Head of caudate nucleus (tissue), 42 donors: ENCODE results near the gene RGS18.
"Not testable (repeated sequence)": the region's sequence is repeated elsewhere in the genome, so short reads cannot be mapped to it uniquely, and the experiment has no call there.

Source experiments
- DNase-seq, 42 donors: peaks; one replicate each; pipeline versions ENCODE4 v3.0.0 to v3.0.0-alpha.2; 2020 to 2021; ENCODE audit warnings: mixed read lengths in 7 of 42
- intact Hi-C: fragments of 100-400 bp; cut with DNase I; formaldehyde crosslinking; loops from one replicate; pipeline ENCODE4 v1.15.0; 2022

RGS18 gene

GRCh38 chr1:192158181-192158580 lies at the start of gene RGS18:
RGS18 (plus strand) TSS chr1:192158462; CDS start chr1:192158638, 176 bp downstream.
- peak in 3 of 42 donors; percentile 2 to 24 (median 4) for DNase-seq
- intact Hi-C loops: no loop called here

- intact Hi-C loops: no loop called here
- no peak for DNase-seq
These were observed 48.7 kb upstream of the RGS18 start for GRCh38 chr1:192109576-192109975.

GRCh38 chr1:192115000-192115399 lies 43.3 kb upstream of the RGS18 start:
- intact Hi-C loops: no loop called here
- no peak for DNase-seq

- DNase-seq: no peak
- intact Hi-C loops: no loop called here
These were observed 39.3 kb upstream of the RGS18 start for GRCh38 chr1:192118881-192119405.

- no peak for DNase-seq
- intact Hi-C loops: no loop called here
These were observed 38.6 kb upstream of the RGS18 start for GRCh38 chr1:192119701-192120100.

GRCh38 chr1:192122668-192123067 lies 35.6 kb upstream of the RGS18 start:
- intact Hi-C loops: no loop called here
- DNase-seq: no peak

GRCh38 chr1:192123212-192123611 lies 35.0 kb upstream of the RGS18 start:
- no peak for DNase-seq
- intact Hi-C loops: no loop called here

- DNase-seq: no peak
- intact Hi-C loops: no loop called here
These were observed 32.1 kb upstream of the RGS18 start for GRCh38 chr1:192126030-192126619.

- DNase-seq: no peak
- intact Hi-C loops: no loop called here
These were observed 28.1 kb upstream of the RGS18 start for GRCh38 chr1:192130175-192130574.

- DNase-seq, intact Hi-C loops: not testable (repeated sequence)
These were observed 27.4 kb upstream of the RGS18 start for GRCh38 chr1:192130865-192131264.

GRCh38 chr1:192131914-192132313 lies 26.3 kb upstream of the RGS18 start:
- intact Hi-C loops: no loop called here
- no peak for DNase-seq

GRCh38 chr1:192133350-192133926 lies 24.8 kb upstream of the RGS18 start:
- intact Hi-C loops: no loop called here
- no peak for DNase-seq

GRCh38 chr1:192140382-192140781 lies 17.9 kb upstream of the RGS18 start:
- DNase-seq: no peak
- intact Hi-C loops: no loop called here

- no peak for DNase-seq
- intact Hi-C loops: no loop called here
These were observed 11.0 kb upstream of the RGS18 start for GRCh38 chr1:192147221-192147620.

GRCh38 chr1:192147696-192148095 lies 10.6 kb upstream of the RGS18 start:
- intact Hi-C loops: no loop called here
- no peak for DNase-seq

- intact Hi-C loops: no loop called here
These were observed 7.1 kb upstream of the RGS18 start for GRCh38 chr1:192151176-192151575.

GRCh38 chr1:192153276-192153675 lies 5.0 kb upstream of the RGS18 start:
- intact Hi-C loops: no loop called here
- DNase-seq: no peak

More at GRCh38 chr1:192151176-192151575, 7.1 kb upstream of the RGS18 start:
- no peak for DNase-seq

- no peak for DNase-seq
- intact Hi-C loops: no loop called here
These were observed 1.2 kb upstream of the RGS18 start for GRCh38 chr1:192157067-192157466.

- intact Hi-C loops: no loop called here
- DNase-seq: peak in 10 of 42 donors; percentile 6 to 43 (median 17)
These were observed 752 bp downstream of the RGS18 start for GRCh38 chr1:192159014-192159413.

GRCh38 chr1:192159781-192160180 lies 1.5 kb downstream of the RGS18 start:
- intact Hi-C loops: no loop called here
- DNase-seq: no peak

- no peak for DNase-seq
- intact Hi-C loops: no loop called here
These were observed 1.9 kb downstream of the RGS18 start for GRCh38 chr1:192160196-192160595.
